A673 (cell line): ENCODE results near the gene SOCS3.

Experiments
- CTCF ChIP-seq: fragments of 300-800, 200-600 bp; sonication (generic); conservative IDR thresholded peaks from 2 replicates; pipeline ENCODE4 v1.5.1; 2017; ENCODE audit warnings: low read depth, mild to moderate bottlenecking, antibody characterized with exemption, low read length, moderate library complexity, mixed read lengths
- EZH2 ChIP-seq: fragments of 200-600 bp; sonication (generic); IDR thresholded peaks from 2 replicates; pipeline ENCODE4 v1.6.1; 2017; ENCODE audit warnings: borderline replicate concordance, low read depth, mild to moderate bottlenecking, mixed read lengths, antibody characterized with exemption, low read length; ENCODE audit not compliant: poor library complexity, severe bottlenecking

DNA sequence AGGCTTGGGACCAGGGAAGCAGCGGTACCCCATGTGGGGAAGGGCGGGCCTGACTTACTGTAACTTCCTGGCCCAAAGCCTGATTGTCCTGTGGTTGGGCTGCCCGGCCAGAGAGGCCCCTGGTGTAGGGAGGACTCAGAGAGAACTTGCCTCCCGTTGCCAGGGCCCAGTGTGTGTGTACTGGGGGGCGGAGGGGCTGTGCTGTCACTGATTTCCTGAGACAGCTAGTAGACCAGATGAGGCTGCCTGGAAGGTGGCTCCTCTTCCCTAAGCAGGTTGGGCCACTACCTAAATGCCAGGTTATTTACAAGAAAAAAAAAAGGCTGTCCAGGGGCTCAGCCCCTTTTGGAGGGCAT lies 16.7 kb downstream of the SOCS3 start:
- TF ChIP-seq CTCF (no peak), EZH2 (no peak)
